Fibroblast of skin of back (primary cell): ENCODE measurements around the gene TJP3.

Source experiments
- DNase-seq: peaks from one replicate; pipeline ENCODE4 v3.0.0-alpha.2; 2013

TJP3 gene

DNA sequence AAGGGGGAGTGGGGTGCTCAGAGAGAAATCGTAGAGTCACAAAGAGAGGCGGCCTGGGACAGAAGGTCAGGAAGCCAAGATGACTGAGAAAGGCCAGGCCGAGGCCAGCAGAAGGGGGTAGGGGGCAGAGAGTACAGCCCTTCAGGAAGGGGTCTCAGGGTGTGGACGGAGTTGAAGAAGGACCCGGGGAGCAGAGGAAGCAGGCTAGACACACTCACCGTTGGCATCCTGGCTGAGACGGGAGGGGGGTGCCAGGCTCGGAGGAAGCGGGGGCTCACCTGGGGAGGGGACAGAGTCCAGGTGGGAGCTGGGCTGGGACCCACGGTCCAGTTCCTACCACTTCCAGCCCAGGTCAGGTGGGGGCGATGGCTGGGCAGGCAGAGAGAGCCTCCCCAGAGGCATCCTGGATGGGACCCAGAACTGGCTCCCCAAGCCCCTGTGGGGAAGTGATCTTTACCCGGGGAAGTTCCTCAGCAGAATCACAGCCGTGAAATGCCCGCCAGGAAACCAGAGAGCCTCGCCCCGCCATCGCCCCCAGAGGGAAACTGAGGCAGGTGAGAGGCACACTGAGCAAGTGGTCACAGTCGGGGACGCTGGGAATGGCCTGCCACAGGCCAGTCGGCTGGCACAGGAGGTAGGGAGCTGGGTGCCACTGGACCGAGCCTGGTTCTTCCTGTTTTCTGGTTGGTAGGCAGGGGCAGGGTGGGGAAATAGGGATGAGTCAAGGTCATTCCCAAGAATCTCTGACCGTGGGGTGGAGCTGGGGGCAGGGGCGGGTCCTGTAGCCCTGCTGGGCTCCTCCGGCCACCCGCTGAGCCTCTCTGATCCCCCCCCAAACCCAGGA, 76.6 kb downstream of the TJP3 start:
- DNase-seq, result no peak

DNA sequence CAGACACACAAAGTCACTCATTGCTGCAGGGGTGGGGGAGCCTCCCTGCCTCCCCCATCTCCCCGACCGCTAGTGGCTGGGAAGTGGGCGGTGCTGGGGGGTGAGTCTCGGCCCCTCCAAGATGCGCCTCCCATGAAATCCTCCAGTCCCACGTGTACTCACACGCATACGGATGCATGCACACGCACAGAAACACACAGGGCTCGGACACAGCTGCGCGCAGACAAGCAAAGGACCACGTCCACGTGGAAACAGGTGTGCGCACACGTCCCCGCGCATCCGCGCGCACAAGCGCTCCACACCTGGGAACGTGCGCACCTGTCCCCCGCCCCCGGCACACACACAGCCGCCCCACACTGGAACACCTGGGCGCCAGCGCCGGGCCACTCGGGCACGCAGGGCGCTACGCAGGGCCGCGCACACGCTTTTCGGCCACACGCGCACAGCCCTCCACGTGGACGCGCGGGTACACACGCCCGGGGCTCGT, 77.3 kb downstream of the TJP3 start:
- no peak for DNase-seq

DNA sequence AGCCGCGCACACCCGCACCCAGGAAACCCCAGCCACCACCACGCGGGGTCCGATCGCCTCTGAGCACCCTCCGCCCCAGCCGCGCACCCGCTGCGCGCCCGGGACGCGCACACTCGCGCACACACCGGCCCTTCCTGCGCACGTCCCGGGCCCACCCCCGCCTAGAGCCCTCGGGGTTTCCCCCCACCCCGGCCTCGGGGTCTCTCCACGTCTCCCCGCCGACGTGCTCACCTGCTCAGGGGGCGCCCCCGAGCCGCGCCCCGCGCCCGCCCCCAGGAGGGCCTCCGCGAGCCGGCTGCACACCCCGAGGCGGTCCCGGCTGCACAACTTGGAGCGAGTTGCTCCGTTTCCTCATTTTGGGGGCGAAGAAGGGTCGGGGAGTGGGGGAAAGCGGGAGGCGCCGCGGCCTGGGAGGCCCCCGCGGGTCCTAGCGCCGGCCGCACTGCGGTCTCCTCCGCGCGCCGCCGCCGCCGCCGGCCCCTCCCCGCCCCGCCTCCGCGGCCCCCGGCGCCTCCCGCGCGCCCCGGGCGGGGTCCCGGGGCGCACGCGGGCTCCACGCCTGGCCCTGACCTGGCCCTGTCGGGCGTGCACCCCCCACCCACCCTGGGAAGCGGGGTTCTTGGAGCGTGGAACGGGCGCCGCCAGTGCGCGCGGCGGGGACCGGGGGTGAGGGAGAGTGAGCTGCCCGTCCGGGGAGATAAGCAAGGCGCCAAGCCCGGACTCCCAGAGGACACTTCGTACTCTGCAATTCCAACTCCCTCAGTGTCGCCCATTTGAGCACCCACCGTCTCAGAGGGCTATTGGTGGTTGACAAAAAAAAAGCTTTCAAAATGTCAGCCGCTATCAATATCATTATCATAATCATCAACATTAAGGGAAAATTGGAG, 78.0 kb downstream of the TJP3 start, which contains the start of gene MATK:
MATK (minus strand) TSS at position 444 of the 887 bp plus-strand sequence. CDS start 1,246 bp downstream, outside the sequence.
- no peak for DNase-seq

DNA sequence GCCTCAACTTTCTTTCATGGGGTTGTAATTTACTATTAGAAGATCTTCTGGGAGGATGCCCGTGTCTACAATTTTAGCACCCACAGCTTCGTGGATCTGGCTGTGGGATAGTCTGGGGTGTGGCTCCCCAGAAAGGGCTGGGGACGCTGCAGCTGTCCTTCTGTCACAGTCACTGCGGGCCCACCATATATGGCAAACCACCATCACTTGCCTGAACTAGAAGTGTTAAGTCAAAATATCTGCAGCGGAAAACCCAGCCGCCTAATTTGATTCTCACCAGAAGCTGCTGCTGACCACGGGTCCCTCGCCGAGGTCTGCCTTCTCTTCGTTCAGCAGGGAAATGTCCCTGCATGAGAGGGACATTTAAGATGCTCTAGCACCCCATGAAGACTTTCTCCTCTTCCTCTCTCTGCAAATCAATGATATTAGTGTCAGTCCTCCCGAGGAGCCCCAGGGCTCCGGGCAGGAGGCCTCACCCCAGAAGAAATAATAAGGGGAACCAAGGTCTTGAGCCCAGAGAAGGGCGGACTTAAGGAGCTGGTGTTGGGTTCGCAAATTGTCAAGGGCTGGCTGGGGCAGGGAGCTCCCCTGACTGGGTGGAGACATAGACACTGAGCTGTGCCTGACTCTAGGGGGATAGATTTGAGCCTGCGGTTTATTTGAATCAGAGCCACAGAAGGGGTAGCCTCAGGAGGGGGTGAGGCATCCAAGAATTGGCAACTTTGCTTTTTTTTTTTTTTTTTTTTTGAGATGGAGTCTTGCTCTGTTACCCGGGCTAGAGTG, 81.0 kb downstream of the TJP3 start:
- no peak for DNase-seq

DNA sequence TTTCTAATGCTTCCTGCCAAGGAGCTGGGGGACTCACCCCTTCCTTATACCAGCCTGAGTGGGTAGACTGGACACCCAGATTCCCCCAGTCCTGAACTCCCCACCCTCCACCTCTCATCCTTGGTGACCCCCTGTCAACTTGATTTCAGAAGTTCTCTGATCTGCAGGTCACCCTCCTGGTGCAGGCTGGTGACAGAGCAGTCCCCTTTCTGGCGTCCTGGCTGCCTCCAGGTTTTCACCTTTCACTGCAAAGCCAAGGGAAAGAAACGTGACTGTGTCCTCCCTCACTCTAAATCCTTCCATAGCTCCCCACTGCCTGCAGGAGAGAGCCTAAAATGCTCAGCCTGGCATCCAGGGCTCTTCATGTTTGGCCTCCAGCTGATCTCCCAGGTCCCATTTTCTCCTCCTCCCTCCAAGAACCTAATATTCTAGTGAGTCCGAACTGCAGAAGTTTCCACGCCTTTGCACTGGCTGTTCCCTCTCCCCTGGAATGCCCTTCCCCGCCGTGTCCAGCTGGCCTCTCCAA, 82.1 kb downstream of the TJP3 start:
- no peak for DNase-seq

DNA sequence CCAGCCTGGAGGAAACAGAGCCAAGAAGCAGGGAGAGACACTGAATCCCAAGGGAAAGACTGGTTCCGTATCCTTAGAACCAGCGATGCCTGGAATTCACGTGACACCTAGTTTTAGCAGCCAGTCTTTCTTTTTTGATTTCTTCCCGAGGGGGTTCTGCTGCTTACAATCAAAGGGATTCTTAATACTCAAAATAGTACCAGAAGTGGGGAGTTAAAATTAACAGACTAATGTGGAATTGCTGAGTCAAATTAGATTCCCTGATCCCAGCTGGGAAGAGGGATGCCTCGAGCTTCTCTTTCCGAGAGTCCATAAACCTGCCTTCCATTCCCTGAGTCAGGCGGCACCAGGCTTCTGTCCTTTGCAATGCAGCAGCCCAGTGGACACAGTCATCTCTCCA, 82.8 kb downstream of the TJP3 start:
- no peak for DNase-seq

DNA sequence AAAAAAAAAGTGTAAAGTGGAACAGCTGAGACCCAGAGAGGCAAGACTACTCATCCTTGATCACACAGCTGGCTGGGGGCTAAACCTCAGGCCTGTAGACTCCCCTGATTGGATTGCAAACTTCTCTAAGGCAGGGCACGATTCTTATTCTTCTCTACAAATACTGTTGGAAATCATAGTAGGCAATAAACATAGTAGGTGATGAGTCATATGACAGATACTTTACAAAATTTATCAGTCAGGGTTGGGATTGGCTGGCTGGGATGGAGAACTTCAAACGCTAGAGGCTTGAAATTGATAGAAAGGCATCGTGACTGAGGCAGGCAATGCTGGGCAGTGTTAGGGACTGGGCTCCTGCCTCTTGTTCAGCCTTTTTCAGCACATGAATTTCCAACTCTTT, 83.9 kb downstream of the TJP3 start:
- no peak for DNase-seq

DNA sequence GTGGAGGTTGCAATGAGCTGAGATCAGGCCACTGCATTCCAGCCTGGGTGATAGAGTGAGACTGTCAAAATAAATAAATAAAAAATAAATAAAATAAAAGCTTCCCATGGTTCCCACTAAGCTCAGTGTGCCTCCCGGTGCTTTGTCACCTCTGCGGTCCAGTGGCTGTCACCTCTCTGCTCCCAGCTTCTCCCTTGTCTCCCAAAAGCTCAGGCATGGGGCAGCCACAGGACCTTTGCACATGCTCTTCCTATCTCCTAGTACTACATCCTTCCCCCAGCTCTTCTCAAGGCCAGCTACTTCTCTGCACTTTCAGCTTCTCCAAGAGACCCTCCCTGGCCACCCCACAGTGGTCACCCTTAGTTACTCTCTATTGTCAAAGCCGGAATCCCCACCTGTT, 85.6 kb downstream of the TJP3 start:
- DNase-seq, result no peak

DNA sequence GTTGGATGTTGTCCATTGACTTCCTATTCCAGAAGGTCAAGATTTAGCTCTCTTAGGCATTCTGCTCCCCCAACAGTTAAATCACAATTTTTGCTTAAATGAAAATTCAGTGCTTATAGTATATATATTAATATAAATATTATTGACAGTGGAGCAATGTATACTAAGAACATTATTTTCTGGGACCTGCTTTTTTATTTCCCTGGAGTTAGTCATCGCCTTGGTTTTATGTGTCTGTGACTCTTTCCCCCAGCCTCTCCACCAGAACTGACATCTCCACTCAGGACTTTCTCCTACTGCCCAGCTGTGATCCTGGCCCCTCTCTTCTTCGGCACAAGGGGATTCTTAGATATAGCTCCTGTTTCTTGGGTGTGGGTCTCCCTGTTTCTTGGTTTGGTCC, 88.2 kb downstream of the TJP3 start:
- no peak for DNase-seq

DNA sequence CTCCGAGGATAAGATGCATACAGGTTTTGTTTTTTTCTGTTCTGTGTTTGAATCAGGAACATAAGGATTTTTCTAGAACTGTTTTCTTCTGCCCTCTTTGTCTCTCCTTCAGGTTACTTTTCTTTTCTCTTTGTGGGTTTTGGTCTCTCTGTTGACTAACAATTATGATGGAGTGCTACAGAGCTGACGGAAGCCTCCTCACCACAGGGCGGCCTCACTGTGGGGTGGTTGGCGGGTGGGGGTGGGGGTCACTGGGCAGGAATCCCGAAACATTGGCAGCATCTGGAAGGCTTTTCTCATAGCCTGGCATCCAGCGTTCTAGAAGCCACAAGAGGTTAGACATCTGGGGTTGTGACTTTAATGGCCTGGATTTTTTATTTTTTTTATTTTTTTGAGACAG, 90.0 kb downstream of the TJP3 start:
- no peak for DNase-seq
